Measurements from ENCODE around the gene ASB15. TPM values are rescaled to one million over a fixed set of nuclear protein-coding genes. Genes with fewer than 3 reads are reported as not detected.

The ASB15 gene
- total RNA-seq: not detected in 2 replicates

DNA sequence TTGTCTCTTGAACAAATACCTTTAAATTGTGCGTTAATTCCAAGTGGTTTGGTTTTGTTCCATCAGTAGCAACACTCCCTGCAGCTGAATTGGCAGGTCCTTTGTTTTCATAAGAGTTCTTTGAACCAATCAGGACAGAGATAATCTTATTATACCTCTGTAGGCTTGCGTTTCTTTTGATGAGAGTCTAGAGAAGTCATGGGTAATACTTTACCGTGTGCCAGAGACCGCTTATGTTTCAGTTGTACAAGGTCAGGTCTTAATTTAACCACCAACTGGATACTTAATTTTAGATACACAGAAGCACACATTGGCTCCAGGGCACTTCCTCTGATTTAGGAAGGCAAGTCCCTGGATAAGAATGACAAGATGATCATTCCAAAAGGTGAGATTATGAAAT is at the start of gene ASB15:
TSS of gene ASB15 (plus strand) at position 292 of the 400 bp plus-strand sequence. CDS start 12,682 bp downstream, outside the sequence.

DNA sequence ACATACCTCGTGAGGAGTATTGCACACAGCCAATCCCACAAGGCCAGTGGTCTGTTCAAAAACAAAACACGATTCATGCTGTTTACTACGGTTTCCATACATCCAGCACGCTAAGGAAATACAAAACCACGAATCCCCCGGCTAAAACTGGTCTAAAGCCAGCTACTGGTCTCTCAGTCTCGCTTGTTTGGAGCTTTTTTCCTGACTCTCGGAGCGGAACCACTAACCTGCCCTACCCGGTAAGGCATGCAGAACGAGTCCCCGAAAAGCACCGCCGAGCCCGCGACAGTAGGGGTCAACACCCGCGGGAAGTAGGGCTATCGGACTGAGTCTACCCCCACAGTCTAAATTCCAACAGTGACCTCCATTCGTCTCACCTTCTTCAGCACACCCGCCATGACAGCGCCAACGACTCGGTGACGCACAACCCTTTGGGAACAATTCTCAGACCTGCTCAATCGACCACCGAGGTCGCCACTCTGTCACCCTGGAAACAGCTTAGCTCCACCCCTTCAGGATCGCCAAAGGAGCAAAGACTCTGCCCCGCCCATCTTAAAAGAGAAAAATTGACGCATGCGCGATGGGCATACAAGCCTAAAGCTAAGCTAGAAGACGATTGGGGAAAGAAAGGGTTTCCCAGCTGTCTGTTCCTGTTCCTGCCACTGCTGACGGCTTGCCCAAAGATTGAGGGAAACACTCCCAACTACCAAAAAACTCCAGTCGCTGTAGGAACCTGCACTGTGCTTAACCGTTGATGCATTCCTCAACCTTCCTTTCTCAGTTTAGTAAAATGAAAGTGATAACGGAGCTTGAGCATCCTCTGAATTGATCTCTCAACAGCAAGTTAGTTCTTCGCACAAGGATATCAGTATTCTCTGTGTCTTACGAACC is 44.0 kb upstream of the ASB15 start, which contains the start of gene NDUFA5:
TSS of gene NDUFA5 (minus strand) at position 421 of the 891 bp plus-strand sequence. CDS start at position 398, 23 bp downstream.

DNA sequence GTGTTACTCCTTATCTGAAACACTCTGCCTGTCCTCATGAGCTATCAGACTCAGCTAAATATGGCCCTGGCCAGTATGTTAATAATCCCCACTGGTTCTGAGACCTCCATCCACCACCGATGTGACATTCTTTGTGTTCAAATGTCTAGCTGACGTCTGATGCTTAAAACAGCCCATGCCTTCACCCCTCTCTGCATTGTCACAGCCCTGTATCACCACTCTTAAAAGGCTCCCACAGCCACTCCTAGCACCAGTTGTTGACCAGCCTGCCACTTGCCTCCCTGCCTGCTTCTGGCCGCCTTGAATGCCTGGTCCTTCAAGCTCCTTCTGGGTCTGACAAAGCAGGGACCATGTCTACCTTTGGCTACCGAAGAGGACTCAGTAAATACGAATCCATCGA is 54.0 kb downstream of the ASB15 start, which contains the start of gene LMOD2:
TSS of gene LMOD2 (plus strand) at position 253 of the 400 bp plus-strand sequence. CDS start at position 351, 98 bp downstream.

Other genes with a start within 250 kb of the ASB15 start
- gene IQUB, start 67.2 kb upstream of the ASB15 start, total RNA-seq: 0.13 and 0.24 TPM in 2 replicates
- gene NDUFA5, start 44.0 kb upstream of the ASB15 start, total RNA-seq: 29.1 and 50.0 TPM in 2 replicates
- not detected in 2 replicates for gene LMOD2, start 54.0 kb downstream of the ASB15 start, total RNA-seq
- 16.8 and 31.1 TPM in 2 replicates for gene WASL, start 147.2 kb downstream of the ASB15 start, total RNA-seq
- gene HYAL4, start 243.3 kb downstream of the ASB15 start, total RNA-seq: not detected in 2 replicates

Data from epithelial cell of alveolus of lung (primary cell).